SK-N-DZ (cell line): ENCODE results near the gene GATM. TPM values are rescaled to one million over a fixed set of nuclear protein-coding genes. Genes with fewer than 3 reads are reported as not detected.

Source experiments
- DNase-seq: peaks from one replicate; pipeline ENCODE4 v3.0.0-alpha.2; 2015; ENCODE audit warnings: low spot score
- polyA plus RNA-seq, 2 experiments: library from polyadenylated mRNA; depleted of rRNA; stranded (reverse); fragments of >200 nt; gene quantifications; 2 replicates each; pipeline ENCODE4 v1.2.3, GENCODE V29; 2014

Gene GATM
- 1.1 and 1.7 TPM in 2 replicates for polyA plus RNA-seq (2014; cell fraction: cytosol; rRNA removed)
- polyA plus RNA-seq (2014; cell fraction: nucleus; rRNA removed) = 1.4 and 5.8 TPM in 2 replicates

- DNase-seq = peak; percentile 80
Measured at GRCh38 chr15:45378149-45378912, at the start of gene GATM. GATM (minus strand) TSS chr15:45378544; CDS start chr15:45378453, 91 bp downstream.

- no peak for DNase-seq
Measured at GRCh38 chr15:45427085-45427484, 48.7 kb upstream of the GATM start.

DNA sequence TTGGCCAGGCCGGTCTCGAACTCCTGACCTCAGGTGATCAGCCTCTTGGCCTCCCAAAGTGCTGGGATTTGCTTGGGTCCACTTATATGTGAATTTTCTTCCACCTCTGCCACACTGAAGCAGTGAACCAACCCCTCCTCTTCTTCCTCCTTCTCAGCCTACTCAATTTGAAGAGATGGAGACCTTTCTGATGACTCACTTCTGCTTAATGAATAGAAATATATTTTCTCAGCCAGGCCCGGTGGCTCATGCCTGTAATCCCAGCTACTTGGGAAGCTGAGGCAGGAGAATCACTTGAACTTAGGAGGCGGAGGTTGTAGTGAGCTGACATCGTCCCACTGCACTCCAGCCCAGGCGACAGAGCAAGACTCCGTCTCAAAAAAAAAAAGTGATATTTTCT lies 46.8 kb upstream of the GATM start:
- DNase-seq = no peak

- no peak for DNase-seq
Measured at GRCh38 chr15:45424429-45424828, 46.1 kb upstream of the GATM start.

DNA sequence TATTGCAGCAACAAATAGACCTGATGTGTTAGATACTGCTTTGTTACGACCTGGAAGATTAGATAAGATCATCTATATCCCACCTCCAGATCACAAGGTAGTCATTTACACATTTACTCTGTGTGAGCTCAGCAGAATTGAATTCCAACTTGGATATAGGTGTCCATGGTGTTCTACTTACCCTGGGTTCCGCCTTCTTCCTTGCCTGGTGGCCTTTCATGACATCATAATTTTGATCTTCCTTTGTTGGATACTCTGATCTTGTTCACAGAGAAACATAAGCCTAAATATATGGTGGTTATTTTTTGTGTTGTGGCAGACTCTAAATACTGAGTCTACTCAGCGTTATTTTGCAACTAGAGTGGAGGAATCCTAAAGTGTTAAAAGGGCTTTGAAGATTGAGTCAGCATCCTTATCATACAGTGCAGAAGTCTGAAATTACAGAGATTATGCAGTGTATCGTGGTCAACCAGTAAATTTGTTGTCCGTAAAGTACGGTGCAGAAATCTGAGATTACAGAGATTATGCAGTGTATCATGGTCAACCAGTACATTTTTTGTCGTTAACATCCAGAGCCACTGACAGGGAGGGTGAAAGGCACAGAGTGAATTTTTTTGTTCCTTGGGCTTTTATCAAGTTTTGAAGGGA lies 39.1 kb upstream of the GATM start:
- DNase-seq = no peak

- DNase-seq = no peak
Measured at GRCh38 chr15:45414215-45414885, 36.0 kb upstream of the GATM start.

- no peak for DNase-seq
Measured at GRCh38 chr15:45409596-45409995, 31.3 kb upstream of the GATM start.

DNA sequence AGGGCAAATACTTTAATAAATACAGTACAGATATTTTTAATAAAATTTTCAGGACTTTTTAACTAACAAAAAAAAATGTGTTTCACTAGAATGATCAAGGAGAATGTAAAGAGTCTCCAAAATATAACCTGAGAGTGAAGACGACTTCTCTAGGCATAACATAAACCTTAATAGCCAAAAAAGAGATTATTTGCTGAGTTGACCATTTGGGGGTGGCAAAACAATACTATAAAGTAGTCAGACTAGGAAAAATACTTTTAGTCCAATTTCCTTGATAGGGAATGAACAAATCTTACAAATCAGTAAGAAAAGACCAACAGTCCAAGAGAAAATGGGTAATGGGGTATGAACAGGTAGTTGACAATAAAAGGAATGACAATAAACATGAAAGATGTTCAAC lies 29.4 kb upstream of the GATM start:
- no peak for DNase-seq

GRCh38 chr15:45402955-45403877 lies 24.9 kb upstream of the GATM start:
- no peak for DNase-seq

DNA sequence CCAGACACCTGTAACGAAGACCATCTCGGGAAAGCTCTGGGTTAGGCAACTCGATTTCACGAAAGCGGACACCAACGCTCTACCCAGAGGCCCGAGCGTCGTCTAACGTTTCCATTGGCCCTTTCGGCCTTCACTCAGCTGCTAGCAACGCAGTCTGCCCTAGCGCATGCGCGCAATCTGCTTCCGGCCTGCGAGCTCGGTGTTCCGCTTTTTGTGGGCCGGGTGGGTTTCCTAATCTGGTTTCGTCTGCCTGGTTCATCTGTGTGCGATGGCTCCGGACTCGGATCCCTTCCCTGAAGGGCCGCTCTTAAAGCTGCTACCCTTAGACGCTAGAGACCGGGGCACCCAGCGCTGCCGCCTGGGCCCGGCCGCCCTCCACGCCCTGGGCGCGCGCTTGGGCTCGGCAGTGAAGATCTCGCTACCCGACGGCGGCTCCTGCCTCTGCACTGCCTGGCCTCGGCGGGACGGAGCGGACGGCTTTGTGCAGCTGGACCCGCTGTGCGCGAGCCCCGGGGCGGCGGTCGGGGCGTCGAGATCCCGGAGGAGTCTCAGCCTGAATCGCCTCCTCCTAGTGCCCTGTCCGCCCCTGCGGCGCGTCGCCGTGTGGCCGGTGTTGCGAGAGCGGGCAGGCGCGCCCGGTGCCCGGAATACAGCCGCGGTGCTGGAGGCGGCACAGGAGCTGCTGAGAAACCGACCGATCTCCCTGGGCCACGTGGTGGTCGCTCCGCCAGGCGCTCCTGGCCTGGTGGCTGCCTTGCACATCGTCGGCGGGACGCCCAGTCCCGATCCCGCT lies 24.0 kb upstream of the GATM start:
- DNase-seq = peak; percentile 98

DNA sequence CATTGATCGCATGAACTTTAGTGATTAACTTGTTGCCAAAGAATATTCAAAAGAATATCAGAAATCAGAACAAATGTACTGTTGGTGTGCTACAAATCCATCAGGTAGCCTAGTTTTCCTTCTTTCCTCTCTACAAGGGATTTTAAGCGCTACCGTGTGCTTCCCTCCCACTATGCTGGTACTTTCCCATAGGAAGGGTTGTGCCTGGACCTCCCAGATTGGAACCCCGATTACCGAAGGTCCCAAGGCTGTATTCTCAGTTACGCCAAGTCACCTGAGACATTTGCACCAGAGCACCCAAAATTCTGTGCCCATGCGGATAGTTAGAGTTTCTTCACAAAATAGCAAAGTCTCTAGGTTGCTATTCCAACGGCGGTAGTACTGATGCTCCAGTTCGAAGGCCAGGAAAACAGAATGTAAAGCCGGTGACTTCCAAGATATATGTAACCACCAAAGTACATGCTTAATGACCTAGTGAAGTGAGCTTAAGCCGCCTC lies 23.4 kb upstream of the GATM start:
- DNase-seq = no peak

GRCh38 chr15:45399381-45400212 lies 21.3 kb upstream of the GATM start:
- DNase-seq = peak; percentile 52

GRCh38 chr15:45397116-45397665 lies 18.8 kb upstream of the GATM start:
- DNase-seq = no peak

GRCh38 chr15:45395943-45396342 lies 17.6 kb upstream of the GATM start:
- peak; percentile 76 for DNase-seq

GRCh38 chr15:45394681-45395080 lies 16.3 kb upstream of the GATM start:
- no peak for DNase-seq

- DNase-seq = no peak
Measured at GRCh38 chr15:45393851-45394250, 15.5 kb upstream of the GATM start.

DNA sequence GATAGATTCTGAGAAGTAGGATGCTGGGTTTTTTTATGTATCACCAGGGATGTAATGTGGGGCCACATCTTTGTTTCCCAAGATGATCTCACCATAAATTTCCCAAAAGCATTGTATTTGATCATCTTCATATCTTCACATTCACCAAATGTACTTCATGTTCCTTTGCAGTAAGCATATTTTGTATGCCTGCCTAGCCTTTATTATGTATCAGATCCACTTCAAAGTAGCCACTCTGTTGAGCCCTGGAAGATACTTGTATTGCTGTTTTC lies 14.2 kb upstream of the GATM start:
- DNase-seq = no peak

DNA sequence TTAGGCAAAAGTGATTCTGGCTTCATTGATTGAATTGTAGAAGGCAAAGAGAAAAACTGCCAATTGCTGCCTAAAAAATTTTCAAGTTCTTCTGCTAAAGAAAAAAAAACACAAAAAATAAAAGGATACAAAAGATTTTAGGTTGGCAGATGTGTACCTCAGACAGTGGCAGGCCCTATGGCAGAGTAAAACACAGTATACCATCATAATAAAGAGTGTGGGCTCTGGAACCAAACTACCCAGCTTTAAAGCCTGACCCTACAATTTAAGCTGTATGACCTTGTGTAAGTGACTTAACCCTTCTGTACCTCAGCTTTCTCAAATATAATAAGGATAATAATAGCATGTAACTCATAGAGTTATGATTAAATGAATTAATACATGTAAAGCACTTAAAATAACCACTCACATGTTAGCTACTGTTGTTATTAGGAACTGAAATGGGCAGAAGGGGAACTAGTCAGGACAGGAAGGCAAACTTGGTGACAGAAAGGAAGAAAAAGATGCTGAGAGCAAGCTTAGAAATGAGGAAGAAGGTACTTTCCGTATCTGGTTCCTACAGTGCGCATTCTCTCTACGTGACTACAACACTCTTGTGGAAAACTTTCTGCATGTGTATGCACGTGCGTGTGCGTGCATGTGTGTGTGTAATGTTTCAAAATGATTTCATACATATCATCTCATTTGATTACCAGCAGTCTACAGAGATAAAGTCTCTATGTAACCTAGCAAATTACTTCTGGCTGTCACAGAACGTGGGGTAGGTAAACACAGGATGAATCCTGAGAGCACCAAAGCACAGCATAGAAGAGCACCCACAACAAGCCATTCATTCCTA lies 13.6 kb upstream of the GATM start:
- DNase-seq = no peak

GRCh38 chr15:45389351-45389750 lies 11.0 kb upstream of the GATM start:
- DNase-seq = no peak
